Astrocyte of the cerebellum (primary cell): Measurements from ENCODE around the gene DPH2.

Source experiments
- DNase-seq: peaks from one replicate; pipeline ENCODE4 v3.0.0-alpha.2; 2011; ENCODE audit warnings: low read depth
- H3K4me3 ChIP-seq: 2 replicates; pipeline ENCODE4 v1.5.1; 2011; ENCODE audit warnings: mild to moderate bottlenecking, low read depth, low read length, moderate library complexity
- CTCF ChIP-seq: IDR thresholded peaks from 2 replicates; pipeline ENCODE4 v1.5.1; 2012; ENCODE audit warnings: low read length, low read depth, moderate library complexity, mild to moderate bottlenecking; ENCODE audit errors: missing control alignments
- in situ Hi-C: cut with HindIII; loops from 2 replicates; pipeline ENCODE4 v1.10.0; 2017; ENCODE audit warnings: low sequenced_read_pairs

DPH2 gene

DNA sequence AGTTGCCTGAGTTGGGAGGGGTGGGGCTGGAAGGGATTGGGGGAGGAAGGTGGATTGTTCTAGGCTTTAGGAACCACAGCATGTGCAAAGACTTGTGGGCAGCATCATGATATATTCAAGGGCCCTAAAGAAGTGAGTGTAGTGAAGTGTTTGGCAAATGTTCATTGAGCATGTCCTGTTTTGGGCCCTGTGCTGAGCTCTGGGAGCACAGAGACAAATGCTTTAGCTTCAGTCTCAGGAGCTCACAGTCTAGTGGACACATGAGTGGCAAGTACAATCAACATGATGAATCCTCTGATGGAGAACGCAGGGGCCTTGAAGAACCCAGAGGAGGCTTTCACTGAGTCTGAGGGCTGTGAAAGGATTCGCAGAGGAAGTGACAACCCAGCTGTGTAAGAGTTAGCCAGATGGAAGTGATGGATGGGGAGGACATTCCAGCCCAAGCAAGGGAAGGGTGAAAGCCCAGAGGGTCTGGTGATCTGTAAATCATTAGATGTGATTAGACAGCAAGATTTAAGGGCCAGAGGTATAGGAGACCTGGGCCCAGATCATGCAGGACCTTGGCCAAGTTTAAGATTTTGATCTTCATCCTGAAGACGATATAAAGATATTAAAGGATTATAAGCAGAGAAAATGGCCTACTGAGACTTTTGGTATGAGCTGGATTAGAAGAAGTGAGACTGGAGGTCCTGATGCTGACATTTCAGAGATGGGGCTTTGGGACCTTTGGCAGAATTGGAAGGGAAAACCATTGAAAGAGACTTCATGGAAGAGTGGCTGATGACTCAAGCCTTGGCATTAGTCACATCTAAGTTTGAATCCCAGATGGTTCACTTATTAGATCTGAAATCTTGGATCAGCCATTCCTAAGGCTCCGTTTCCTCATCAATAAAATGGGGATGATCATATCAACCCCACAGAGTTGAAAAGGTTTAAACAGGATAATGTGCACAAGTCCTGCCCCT, 18.5 kb upstream of the DPH2 start:
- TF ChIP-seq CTCF = no peak
- no peak for DNase-seq
- H3K4me3 ChIP-seq = no peak overlapping the region
- in situ Hi-C loops = no loop called here

DNA sequence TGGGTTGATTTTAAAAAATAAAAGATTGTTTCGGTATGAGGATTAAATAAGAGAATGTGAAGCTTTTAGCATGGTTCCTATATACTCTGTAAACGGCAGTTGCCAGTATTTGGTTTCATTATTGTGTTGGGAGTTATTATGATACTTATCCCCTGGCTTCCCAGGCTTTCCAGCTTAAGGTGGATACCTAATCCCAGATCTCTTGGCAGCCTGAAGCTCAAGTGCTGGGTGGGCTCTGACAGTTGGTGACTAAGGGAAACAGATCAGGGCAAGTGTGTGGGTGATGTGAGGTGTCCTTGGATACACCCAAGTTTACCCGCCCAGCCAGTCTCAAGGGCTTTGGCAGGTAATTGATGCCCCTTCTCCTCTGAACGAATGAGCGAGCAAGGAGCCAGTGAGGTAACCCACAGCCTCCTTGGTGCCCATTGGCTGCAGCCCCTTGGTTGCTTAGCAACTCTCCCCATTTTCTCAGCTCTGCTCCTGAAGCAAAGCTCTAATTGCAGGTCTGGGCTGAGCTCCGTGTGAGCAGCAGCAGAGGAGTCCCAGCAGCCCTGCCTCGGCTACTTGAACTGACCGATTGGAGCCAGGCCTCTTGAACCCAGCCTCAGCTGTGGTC, 17.0 kb upstream of the DPH2 start:
- in situ Hi-C loops = no loop called here
- H3K4me3 ChIP-seq = no peak overlapping the region
- no peak for DNase-seq
- TF ChIP-seq CTCF = no peak

DNA sequence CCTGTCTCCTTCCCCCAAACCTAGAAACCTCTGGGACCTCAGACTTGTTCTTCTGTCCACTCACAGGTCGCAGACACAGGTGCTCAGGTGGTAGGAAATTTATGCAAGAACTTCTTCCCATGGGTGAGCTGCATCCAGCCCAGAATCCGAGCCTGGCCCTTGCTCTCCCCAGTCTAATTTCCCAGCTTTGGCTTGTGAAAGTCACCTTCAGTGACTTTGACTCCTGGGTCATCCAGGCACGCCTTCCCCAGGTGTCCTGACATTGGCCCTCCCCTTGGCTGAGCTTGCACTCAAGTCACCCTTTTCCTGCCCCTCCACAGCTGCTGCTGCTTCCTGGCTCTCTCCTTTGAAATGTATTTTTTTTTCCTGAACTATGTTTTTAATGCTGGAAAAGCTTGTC, 16.4 kb upstream of the DPH2 start:
- no peak for TF ChIP-seq CTCF
- in situ Hi-C loops = no loop called here
- no peak for DNase-seq
- no peak overlapping the region for H3K4me3 ChIP-seq

- TF ChIP-seq CTCF = no peak
Measured at GRCh38 chr1:43954036-43954435, 15.8 kb upstream of the DPH2 start.

DNA sequence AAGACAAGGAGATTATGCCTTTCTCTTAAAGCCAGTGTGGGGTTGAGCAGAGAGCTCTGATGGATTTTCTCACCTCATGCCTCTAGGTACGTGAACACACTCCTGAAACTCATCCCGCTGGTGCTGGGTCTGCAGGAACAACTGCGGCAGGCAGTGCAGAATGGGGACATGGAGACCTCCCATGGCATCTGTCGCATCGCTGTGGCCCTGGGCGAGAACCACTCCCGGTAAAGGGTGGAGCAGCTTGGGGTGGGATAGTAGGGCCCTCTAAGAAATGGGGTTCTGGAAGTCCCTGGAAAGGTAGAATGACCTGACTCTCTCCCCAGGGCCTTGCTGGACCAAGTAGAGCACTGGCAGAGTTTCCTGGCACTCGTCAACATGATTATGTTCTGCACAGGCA, 13.6 kb upstream of the DPH2 start:
- TF ChIP-seq CTCF = no peak
- no peak overlapping the region for H3K4me3 ChIP-seq
- no peak for DNase-seq
- in situ Hi-C loops = no loop called here

More at GRCh38 chr1:43954036-43954435, 15.8 kb upstream of the DPH2 start:
- in situ Hi-C loops = no loop called here
- H3K4me3 ChIP-seq = no peak overlapping the region
- DNase-seq = no peak

DNA sequence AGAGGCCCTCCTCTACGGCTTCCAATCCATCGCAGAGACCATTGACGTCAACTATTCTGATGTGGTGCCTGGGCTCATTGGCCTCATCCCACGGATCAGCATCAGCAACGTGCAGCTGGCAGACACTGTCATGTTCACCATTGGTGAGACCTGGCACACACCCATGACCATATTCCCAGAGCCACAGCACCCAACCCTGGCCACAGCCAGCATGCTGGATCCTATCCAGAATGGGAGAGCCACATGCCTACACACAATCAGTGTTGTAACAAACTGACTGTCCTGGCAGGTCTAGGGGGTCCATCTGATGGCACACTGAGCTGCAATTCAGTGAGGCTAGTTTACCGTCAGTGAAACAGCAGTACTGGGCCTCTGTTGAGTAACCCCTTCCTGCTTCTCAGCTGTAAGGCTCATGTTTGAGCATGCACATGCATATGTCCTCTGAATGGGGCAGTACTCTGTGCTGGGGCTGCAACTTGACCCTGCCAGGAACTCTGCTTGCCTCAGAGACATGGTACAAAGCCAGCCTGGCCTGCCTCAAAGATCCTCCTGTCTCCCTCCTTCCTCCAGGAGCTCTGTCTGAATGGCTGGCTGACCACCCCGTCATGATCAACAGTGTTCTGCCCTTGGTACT, 12.3 kb upstream of the DPH2 start:
- TF ChIP-seq CTCF = no peak
- DNase-seq = no peak
- in situ Hi-C loops = no loop called here
- H3K4me3 ChIP-seq = no peak overlapping the region
